22Rv1 (cell line): ENCODE data around the gene B9D2.
"Not testable (repeated sequence)": the region's sequence is repeated elsewhere in the genome, so short reads cannot be mapped to it uniquely, and the experiment has no call there.

Source experiments
- CTCF ChIP-seq: fragments of 450-650 bp; IDR thresholded peaks from 2 replicates; pipeline ENCODE4 v1.5.1; 2017; ENCODE audit warnings: mild to moderate bottlenecking
- ZFX ChIP-seq: fragments of 450-650 bp; IDR thresholded peaks from 2 replicates; pipeline ENCODE4 v1.6.1; 2017; ENCODE audit warnings: antibody characterized with exemption, borderline replicate concordance

DNA sequence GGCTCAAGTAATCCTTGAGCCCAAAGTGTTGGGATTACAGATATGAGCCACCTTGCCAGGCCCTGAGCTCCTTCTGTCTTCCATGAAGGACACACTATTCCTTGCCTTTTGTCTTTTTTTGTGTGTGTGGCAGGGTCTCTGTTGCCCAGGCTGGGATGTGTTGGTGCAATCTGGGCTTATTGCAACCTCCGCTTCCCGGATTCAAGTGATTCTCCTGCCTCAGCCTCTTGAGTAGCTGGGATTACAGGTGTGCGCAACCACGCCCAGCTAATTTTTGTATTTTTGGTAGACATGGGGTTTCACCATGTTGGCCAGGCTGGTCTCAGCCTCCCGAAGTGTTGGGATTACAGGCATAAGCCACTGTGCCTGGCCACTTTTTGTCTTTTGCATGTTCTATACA, 44.9 kb upstream of the B9D2 start:
- not testable (repeated sequence) for TF ChIP-seq CTCF, ZFX
